Superior temporal gyrus (tissue), 1 donor: ENCODE data around the gene CELF4.

Experiments
- DNase-seq: peaks from one replicate; pipeline ENCODE4 v3.0.0-alpha.2; 2016; ENCODE audit errors: extremely low spot score

CELF4 gene

DNA sequence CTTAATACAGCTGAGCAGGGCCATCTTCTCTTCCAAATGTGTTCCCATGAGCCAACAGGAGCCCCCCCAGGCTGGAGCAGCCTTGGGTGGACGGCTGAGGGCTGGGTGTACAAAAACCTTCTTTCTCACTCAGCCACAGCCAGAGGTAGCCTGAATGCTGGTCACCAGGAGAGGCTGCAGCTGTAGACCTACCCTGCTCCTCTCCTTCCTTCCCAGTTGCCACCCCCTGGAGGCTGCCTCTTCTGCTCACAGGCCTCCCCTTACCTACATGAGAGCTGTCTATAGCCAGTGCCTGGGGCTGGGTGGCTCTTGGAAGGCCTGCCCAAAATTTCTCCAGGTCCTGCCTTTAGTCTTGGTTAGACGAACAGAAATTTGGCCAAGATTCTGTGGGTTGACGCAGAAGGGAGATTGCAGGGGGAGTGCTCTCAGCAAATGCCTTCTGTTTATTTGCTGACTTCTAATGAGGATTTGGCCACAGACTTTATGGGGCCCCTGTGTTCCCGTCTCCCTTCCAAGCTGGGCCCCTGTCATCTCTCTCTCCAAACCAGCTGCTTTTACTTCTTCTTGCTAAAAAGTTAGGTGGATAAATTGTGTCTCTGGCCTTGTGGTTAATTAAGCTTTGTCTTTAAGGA lies 18.3 kb downstream of the CELF4 start:
- DNase-seq: no peak

DNA sequence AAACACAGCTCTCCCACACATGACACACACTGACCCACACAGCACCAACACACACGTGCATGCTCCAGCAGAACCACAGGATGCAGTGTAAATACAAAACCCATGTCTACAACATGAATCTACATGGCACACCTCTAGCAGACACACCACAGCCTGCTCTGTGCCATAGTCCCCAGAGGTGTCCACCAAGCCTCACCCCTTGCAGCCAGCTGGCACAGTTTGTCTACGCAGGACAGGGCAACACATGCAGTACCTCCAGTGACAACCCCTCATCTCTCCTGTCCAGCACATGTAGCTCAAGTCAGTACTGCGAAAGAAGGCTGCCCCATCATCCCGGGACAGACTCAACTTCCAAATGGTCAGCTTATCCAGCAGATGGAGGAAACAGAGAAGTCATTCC lies 18.9 kb downstream of the CELF4 start:
- DNase-seq: no peak

DNA sequence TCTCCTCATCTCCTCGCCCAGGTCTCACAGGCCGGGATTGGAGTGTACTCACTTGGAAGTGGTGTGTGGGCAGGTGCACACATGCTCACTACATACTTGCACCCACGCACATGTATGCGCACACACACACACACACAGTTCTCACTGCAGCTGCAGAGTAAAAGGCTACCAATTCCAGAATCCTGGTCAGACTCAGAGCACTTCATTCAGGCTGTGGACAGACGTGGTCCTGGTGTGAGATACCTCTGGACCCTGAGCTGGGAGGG lies 19.4 kb downstream of the CELF4 start:
- no peak for DNase-seq

DNA sequence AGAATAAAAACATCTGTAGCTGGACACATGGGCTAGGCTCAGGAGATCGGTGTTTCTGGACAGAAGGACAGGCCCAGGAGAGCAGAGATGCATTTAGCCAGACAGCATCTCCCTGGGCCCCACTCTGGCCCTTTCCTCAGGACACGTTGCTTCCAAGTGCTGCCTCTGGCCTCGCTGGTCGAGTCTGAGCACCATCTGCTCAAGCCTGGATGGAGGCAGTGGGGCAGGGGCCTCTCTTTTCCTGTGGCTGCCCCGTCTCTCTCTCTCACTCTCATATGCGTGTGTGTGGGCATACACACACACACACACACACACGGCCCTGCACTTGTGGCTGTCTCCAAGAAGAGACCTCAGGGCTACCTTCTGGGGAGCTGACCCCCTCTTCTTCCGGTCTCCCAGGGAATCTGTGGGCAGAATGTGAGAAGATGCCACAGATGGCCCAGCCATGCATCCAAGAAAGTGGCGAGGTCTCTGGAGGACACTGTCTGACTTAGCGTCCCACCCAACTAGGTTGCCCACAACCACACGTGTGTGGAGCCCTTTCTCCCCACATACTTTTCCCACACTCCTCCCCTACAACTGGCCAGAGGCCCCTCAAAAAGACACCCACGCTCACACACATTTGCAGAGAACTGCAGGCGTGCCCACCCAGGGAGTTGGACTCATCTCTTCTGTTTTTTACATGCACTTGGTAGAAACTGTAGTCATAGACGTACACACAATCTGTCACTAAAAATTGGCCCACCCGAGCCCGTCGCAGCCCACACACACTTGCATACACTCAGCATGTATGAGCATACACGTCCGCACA lies 19.9 kb downstream of the CELF4 start:
- no peak for DNase-seq

DNA sequence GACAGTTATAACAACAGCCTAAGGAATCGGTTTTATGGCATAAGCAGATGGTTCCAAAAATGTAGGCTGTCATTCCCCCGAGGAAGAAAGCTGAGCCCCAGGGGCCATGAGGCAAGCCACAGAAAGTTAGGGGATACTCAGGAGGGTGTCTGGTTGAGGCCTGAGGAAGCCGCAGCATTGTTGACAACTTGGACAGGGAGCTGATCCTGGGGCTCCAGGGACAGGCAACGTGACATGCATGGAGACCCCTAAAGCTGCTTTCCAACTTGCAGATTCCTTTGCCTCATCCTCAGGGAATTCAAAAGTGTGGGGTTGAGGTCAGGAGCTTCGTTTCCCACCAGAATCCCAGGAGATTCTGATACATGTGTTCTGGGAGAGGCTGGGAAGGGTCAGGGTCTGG lies 20.9 kb downstream of the CELF4 start:
- DNase-seq: no peak

DNA sequence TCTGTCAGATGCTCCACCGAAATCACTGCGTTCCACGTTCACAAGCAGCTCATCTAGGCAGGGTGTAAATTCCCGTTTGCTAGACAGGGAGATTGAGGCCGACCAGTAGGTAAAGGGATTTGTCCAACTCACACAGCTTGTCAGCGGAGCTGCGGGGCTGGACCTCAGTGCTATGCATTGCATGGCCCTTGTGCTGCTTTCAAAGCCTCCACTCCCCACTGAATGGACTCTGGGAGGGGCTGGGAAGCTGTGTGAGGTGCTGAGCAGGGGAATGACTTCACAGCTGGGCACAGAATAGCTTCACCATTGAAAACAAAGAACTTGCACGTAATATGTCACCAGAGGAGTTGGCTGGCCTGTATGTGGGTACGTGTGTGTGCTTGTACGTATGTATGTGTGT lies 21.4 kb downstream of the CELF4 start:
- DNase-seq: no peak

DNA sequence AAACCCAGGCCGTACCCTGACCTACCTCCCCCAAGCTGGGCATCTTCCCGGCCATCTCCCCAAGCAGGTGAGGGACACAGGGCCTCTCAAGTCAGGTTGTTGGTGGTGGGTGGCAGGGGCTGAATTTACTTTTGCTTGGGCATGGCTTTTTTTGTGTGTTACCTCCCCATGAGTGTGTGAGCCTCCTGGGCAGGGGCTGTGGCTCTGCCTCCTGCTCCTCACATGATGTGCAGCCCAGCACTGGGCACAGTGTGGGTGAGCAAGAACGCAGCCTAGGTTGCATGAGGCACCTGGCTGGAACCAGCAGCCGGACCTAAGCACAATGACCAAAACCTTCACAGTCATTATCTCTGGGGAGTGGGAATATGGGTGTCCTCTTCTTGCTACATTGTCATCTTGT lies 22.3 kb downstream of the CELF4 start:
- DNase-seq: no peak

DNA sequence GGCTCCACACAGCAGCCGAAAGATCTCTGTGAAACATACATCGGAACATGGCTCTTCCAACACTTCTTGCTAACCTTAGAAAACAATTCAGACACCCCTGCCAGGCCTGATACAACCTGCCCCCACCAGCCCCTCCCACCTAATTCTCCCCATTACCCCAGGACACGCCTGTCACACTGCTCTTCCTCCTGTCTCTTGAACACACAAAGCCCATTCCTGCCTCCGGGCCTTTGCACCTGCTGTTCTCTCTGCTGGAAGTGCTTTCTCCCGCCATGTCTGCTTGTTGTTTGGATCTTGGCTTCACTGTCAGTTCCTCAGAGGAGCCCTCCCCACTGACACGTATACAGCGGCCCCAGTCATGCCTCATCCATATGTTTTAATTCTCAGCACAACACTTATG lies 24.1 kb downstream of the CELF4 start:
- no peak for DNase-seq

DNA sequence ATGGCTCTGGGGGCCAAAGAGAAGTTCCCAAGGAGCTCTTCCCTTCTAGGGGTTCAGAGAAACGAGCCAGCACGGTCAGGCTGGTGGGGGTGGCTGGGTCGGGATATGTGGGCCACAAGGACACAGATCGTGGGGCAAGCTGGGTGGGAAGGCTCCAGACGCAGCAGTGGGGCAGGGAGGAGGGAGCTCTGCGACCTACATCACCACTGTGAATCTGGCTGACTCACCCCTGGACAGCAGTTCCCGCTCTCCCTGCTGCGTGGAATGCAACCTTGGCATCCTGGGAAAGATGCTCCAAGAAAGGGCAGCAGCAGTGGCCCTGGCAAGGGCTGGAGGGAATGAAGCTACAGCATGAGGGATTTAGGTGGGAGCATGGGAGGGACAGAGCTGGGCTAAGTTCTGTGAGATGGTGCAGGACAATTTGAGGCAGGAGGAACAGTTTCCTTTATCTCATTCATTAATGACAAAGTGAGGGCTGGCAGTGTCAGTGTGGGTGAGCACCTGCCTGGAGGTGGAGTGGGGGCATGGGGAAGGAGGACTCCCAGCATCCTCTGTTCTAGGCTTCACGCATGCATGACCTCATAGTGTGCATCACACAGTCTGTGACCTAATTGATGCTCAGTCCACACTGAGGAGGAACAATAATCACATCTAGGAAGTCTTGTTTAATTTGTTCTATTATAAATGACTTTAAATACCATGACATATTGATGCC lies 25.0 kb downstream of the CELF4 start:
- DNase-seq: no peak

DNA sequence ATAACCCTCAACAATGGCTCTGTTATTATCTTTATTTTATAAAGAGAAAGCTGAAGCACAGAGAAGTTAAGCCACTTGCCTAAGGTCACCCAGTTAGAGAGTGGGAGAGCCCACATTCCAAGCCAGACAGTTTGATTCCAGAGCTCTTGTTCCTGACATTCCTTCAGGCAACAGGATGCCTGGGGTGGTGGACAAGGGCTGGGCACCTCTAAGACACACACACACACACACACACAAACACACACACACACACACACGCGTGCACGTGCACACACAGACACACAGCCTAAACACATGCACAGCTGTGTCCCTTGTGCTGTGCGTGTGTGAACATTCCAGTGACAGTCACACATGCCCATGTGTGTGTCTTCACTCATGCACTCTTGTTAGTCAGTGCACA lies 26.4 kb downstream of the CELF4 start:
- no peak for DNase-seq

DNA sequence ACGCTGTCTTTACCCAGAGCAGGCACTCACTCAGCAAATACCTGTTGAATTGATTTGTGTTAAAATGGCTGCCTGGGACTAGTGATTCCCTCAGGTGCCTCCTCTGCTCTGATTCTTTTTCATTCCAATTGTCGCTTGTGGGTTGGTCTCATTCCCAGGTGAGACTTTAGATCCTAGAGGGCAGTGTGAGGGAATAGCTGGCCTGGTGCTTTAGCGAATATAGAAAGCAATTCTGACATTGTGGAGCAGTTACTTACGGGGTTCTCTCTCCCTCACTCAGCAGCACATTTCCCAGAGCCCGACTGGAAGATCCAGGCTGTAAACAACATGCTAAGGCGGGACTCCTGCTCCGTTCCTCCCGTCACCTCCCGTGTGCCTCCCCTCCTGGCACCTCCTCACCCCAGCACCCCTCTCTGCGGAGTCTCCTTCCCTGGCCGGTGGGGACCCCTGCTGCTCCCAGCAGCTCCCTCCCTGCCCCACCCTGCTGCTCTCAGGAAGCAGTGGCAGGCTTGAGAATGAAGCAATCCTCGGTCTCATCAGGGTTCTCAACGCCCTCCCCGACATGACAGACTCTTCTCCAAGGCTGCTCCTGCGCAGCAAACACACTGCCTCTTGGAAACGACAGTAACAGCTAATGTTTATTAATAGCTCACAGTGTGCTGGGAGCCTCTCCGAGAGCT lies 26.9 kb downstream of the CELF4 start:
- no peak for DNase-seq

DNA sequence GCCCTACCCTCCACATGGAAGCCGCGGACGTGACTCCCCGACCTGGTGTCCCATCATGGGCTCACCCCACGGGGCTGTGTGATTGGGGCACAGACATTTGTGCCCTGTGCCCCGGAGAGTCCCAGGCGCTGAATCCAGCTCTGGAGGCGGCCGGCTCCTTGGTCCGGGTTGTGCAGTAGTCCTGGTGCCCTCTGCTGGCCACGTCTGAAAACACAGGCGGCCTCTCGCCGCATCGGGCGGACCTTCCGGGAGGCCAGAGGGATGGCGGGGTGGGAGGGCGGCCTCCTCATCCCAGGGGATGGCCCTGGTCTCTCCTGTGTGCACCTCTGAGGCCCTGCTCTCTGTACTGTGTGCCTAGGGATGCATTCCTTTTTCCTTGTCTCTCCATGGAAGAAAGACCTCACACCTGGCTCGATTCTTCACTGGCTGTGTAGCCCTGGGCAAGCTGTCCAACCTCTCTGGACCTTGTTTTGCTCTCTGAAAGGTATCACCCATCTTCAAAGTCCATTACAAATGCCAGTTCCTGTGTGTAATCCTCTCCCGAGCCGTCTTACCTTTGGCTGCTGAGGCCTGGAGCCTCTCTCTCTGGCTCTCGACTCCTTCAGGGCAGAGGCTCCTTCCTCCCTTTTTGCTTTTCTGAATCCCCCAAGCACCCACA lies 27.6 kb downstream of the CELF4 start:
- DNase-seq: peak; percentile 74

DNA sequence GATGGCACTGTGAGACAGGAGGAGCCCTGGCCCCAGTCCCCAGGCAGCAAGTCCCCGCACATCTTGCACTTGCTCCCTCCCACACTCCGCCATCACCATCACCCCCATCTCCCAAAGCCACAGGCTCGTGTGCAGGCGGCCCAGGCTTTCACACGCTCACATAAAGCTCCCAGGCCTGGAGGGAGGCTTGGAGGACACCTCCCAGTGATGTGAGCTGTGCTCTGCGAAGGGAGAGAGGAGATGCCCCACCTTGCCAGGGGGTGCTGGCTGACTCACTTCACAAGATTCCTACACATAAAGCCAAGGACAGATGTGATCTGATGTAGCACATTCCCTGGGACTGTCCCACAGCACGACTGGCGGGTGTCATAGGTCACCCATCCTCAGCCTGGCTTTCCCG lies 28.9 kb downstream of the CELF4 start:
- no peak for DNase-seq

DNA sequence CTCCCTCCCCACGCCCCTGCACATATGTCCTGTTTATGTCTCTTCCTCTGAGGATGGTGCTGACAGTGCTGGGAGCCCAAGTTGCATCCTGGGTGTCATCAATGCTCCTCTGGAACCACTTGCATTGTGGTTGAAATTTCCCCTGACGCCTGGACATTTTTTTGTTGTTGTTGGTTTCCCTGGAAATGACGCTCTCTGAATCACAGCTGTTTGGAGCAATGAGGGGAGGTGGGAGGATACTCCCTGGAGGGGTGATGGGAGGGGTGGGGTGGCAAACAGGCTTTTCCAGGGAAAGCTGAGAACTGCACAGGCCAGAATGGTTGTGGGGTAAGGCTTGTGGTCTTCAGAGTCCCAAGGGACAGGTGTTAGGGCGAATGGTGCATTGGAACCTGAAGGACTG lies 29.6 kb downstream of the CELF4 start:
- DNase-seq: no peak

DNA sequence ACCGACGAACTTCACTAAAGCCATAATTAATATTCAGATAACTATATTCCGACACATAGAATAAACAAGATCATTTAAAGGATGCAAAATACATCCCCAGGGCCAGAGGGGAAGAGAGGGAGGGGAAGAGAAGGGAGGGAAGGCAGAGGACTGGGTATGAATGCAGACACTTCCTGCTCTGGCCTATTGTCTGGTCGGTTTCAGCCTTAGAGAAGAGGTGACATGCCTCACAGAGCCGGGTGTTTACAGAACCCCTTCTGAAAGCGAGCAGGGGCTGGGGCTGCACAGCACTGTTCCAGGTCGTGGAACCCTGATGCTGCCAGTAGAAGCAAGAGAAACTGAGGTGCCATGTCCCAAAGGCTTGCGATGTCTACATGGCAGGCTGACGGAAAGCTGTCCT lies 31.0 kb downstream of the CELF4 start:
- DNase-seq: no peak

DNA sequence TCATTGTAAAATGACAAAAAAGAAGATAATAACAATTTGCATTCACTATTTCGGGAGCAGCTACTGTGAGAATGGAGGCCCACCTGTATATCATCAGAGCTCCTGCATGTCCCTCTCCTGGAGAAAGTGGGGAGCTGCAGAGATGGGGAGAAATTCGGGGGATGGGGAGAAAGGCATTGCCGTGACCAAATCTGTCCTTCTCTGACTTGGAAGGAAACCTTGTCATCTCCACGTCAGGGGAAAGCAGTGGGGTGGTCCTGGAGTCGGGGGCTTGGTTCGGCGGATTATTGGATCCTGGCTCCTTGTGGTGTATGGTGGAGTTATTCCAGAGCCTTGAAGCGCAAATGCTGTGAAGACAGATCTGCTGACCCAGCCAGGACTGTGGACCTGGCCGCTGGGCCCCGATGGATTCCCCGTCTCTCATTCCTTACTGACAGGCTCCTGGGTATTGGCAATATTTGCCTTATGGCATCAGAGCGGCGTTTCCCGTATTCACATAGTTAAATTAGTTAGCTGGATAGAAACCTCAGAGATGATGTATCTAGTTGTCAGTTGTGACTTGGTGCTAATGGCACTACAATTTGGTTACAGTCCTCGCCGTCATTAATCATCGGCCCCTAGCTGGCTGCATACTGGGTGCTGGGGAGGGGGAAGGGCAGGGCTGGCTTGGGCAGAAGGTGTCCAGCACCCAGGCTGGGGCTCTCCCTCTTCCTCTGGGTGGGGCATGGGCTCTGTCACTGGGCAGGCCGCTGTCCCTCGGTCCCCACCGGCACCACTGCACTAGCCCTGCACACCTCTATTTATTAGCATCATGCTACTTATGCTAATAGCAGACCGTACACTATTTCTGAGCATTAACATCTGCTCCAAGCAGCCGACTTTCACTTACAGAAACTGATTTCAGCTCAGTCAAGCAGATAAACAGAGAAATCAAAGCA lies 31.7 kb downstream of the CELF4 start:
- no peak for DNase-seq

DNA sequence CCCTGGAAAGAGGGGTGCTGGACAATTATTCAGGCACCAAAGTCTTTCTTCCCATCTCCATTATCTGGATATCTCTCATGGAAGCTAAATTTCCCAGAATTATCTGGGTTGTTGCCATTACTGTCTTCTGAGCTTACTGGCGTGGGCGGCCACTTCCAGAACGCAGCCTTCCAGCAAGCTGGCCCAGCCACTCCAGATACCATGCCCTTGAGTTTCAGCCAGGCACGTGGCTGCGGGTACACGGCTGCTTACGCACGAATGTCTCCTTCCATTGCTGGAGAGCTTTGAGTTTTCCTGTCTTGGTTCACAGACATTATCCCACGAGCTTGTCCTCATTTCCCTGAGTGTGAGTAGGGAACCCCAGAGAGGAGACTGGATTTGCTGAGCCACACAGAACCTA lies 32.7 kb downstream of the CELF4 start:
- DNase-seq: peak; percentile 53

DNA sequence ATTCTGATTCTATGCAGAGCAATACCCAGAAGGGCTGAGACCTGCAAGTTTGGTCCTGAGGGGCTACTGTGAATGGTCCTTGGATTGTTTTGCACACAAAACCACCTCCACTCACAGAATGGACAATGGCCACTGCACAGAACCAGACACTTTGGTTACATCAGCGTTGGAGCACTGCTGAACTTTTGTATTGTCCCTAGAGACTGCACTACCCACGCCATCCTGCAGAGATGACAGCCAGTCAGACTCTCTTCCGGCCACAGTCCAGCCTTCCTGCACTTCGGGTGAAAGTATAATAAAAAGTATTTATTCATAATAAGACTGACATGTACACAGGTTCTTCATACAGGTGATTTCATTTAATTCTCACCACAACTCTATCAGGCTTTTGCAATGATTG lies 35.7 kb downstream of the CELF4 start:
- DNase-seq: no peak

DNA sequence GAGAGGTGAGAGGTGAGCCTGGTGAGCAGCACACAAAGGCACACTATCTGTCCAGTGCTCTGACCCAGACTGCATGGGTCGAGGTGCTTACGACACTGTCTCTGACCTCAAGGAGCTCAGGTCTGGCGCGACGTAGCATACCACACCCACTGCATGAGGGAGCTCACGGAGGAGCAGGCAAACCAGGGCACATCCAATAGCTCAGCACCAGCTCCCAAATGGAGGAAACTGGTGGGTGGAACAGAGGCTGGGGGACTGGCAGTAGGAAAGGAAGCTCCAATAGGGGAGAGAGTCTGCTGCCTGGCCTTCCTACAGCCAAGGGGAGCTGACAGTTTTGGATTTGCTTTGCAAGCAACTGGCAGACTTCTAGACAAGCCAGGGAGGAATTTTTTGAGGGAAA lies 36.3 kb downstream of the CELF4 start:
- no peak for DNase-seq

DNA sequence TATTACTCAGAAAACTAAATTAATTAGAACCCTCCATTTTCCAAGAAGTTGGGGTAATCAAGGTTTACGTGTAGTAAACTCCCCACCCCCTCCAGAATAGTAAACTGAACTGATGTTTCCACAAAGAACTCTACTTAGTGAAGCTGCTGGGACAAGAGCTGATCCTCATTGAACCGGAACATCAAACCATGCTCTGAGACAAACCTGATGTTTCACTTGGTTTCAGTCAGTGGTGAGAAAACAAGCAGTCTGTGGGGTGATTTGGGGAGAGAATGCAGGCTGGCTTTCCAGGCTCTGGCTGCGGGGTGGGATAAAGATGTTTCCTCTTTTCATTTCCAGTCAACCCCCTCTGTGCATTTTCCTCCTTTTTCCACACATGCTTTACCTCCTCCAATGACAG lies 38.2 kb downstream of the CELF4 start:
- no peak for DNase-seq

DNA sequence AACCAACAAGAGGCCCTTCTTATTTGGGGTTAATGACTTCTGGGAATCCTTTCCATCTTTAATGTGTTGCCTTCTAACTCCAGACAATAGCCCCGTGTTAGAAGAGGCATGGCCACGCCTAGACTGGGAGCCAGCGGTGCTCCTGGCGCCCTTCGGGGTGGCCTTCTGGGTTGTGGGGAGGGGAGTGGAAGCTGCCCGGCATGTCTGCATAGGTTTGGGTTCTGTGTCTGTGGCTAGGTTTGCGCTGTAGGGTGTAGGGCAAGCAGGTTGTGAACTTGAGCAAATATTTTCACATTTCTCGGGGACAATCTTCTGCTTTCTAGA lies 40.4 kb downstream of the CELF4 start:
- DNase-seq: no peak
